GM12878 (cell line): ENCODE results near the gene RAB24. TPM values are rescaled to one million over a fixed set of nuclear protein-coding genes. Genes with fewer than 3 reads are reported as not detected.

Experiments used
- ATAC-seq: fragments of 200-7000 bp; cut with Tn5 transposase; 3 replicates; pipeline ENCODE4 v1.9.1; 2020; ENCODE audit warnings: mild to moderate bottlenecking, moderate library complexity
- BruUV-seq: library from RNA; stranded (reverse); fragments of 400-500 nt; replicated peaks from 2 replicates; lab custom pipeline; 2021; lab: Mats Ljungman, UMichigan
- CTCF ChIA-PET: fragments of 300-600 bp; sonication (Branson Sonifier 250); formaldehyde crosslinking; extraction: SDS; loops from one replicate; lab custom pipeline; 2021; ENCODE audit warnings: inconsistent platforms; lab: Yijun Ruan, JAX
- POLR2A ChIA-PET: fragments of 350-600 bp; formaldehyde crosslinking; extraction: SDS; loops from one replicate; lab custom pipeline; 2021; ENCODE audit warnings: inconsistent platforms; lab: Charles Lee
- RAD21 ChIA-PET: fragments of 300-600 bp; sonication (Branson Sonifier 250); formaldehyde crosslinking; loops from one replicate; lab custom pipeline; 2023; ENCODE audit warnings: antibody characterized with exemption; ENCODE audit not compliant: unreplicated experiment; lab: Charles Lee
- SMC1A ChIA-PET: fragments of 300-600 bp; sonication (Branson Sonifier 250); formaldehyde crosslinking; loops from one replicate; lab custom pipeline; 2023; ENCODE audit not compliant: unreplicated experiment, uncharacterized antibody; lab: Charles Lee
- DNase-seq: peaks from one replicate; pipeline ENCODE4 v3.0.0-alpha.2; 2011; ENCODE audit warnings: low read depth, low spot score
- FAIRE-seq: peaks from 3 replicates; lab custom pipeline; 2011; peaks lifted over from hg19 to GRCh38; lab: Jason Lieb, UNC
- H2AFZ ChIP-seq: 2 replicates; pipeline ENCODE4 v1.6.0; 2011; ENCODE audit warnings: low read depth, low read length, control low read depth; ENCODE audit not compliant: control insufficient read depth
- H3K27ac ChIP-seq: 2 replicates; pipeline ENCODE4 v1.5.1; 2011; ENCODE audit warnings: control low read depth; ENCODE audit not compliant: control insufficient read depth, insufficient read depth
- H3K27me3 ChIP-seq, 2 experiments: replicated peaks in 1 of 2; 2 replicates each; pipeline versions ENCODE4 v1.6.0 to v1.6.1; 2011; ENCODE audit warnings: low read length in 1 of 2; ENCODE audit not compliant: control insufficient read depth in 2 of 2, insufficient read depth in 2 of 2
- H3K36me3 ChIP-seq, 2 experiments: 2 replicates each; pipeline ENCODE4 v1.5.1; 2011; ENCODE audit warnings: low read length in 1 of 2; ENCODE audit not compliant: control insufficient read depth in 2 of 2, insufficient read depth in 2 of 2
- H3K4me1 ChIP-seq: 2 replicates; pipeline ENCODE4 v1.6.1; 2011; ENCODE audit warnings: mild to moderate bottlenecking, low read length, moderate library complexity, mixed read lengths; ENCODE audit not compliant: control insufficient read depth, insufficient read depth
- H3K4me2 ChIP-seq: 2 replicates; pipeline ENCODE4 v1.6.0; 2011; ENCODE audit warnings: control low read depth; ENCODE audit not compliant: control insufficient read depth, insufficient read depth
- H3K4me3 ChIP-seq: fragments of 200-600 bp; sonication (generic); 2 replicates; pipeline ENCODE4 v1.5.1; 2016
- H3K79me2 ChIP-seq: 2 replicates; pipeline ENCODE4 v1.6.0; 2011; ENCODE audit warnings: low read length; ENCODE audit not compliant: control insufficient read depth, insufficient read depth
- H3K9ac ChIP-seq: 2 replicates; pipeline ENCODE4 v1.8.0; 2011; ENCODE audit warnings: low read length, control low read depth, mixed read lengths; ENCODE audit not compliant: control insufficient read depth, insufficient read depth
- H3K9me3 ChIP-seq: replicated peaks from 3 replicates; pipeline ENCODE4 v1.5.1; 2011; ENCODE audit warnings: mild to moderate bottlenecking, low read length; ENCODE audit not compliant: control insufficient read depth, insufficient read depth
- H4K20me1 ChIP-seq: 2 replicates; pipeline ENCODE4 v1.6.0; 2011; ENCODE audit not compliant: control insufficient read depth, insufficient read depth
- CBFB ChIP-seq: IDR thresholded peaks from 2 replicates; pipeline ENCODE4 v1.6.1; 2016; ENCODE audit warnings: antibody characterized with exemption, low read depth
- EP300 ChIP-seq, 2 experiments: fragments of 150-350 bp in 1 of 2; IDR thresholded peaks; 2 replicates each; pipeline ENCODE4 v1.6.1; 2011 to 2012; ENCODE audit warnings: low read depth in 2 of 2, low read length in 2 of 2, borderline replicate concordance in 1 of 2, improper control_type of control experiment in 1 of 2, inconsistent platforms in 1 of 2; ENCODE audit not compliant: control insufficient read depth in 1 of 2
- IKZF1 ChIP-seq: fragments of 450-650 bp; conservative IDR thresholded peaks from 2 replicates; pipeline ENCODE4 v1.6.1; 2017; ENCODE audit warnings: antibody characterized with exemption, mild to moderate bottlenecking
- MYC ChIP-seq: IDR thresholded peaks from 2 replicates; pipeline ENCODE4 v1.6.1; 2011; ENCODE audit warnings: mild to moderate bottlenecking, low read length, moderate library complexity, inconsistent platforms; ENCODE audit not compliant: insufficient read depth, insufficient replicate concordance, insufficient read length, severe bottlenecking
- RAD21 ChIP-seq: IDR thresholded peaks from 2 replicates; pipeline ENCODE4 v1.6.1; 2011; ENCODE audit warnings: mild to moderate bottlenecking, low read depth, low read length, moderate library complexity; ENCODE audit not compliant: insufficient read depth
- RUNX3 ChIP-seq: IDR thresholded peaks from 2 replicates; pipeline ENCODE4 v1.6.1; 2012; ENCODE audit warnings: low read length, inconsistent platforms
- SIX5 ChIP-seq: IDR thresholded peaks from 2 replicates; pipeline ENCODE4 v1.6.1; 2011; ENCODE audit warnings: mild to moderate bottlenecking, low read depth, low read length, moderate library complexity; ENCODE audit not compliant: severe bottlenecking
- SMC3 ChIP-seq: IDR thresholded peaks from 2 replicates; pipeline ENCODE4 v1.6.1; 2011; ENCODE audit warnings: low read length, improper control_type of control experiment, borderline replicate concordance
- YY1 ChIP-seq: IDR thresholded peaks from 2 replicates; pipeline ENCODE4 v1.6.1; 2011; ENCODE audit warnings: low read depth, mild to moderate bottlenecking, low read length
- ZBTB33 ChIP-seq: fragments of 450-650 bp; IDR thresholded peaks from 2 replicates; pipeline ENCODE4 v1.6.1; 2017; ENCODE audit warnings: mild to moderate bottlenecking
- ZNF24 ChIP-seq: fragments of 450-650 bp; IDR thresholded peaks from 2 replicates; pipeline ENCODE4 v1.6.1; 2017; ENCODE audit warnings: antibody characterized with exemption, mild to moderate bottlenecking
- ZNF687 ChIP-seq: fragments of 450-650 bp; IDR thresholded peaks from 2 replicates; pipeline ENCODE4 v1.6.1; 2017; ENCODE audit warnings: mild to moderate bottlenecking, moderate library complexity
- WGBS: methylation state at CpG from one replicate; pipeline ENCODE4 v1.1.6; 2016; ENCODE audit warnings: low lambda C conversion rate; ENCODE audit not compliant: insufficient replicate concordance, insufficient coverage; ENCODE audit errors: missing lambda C conversion rate; 5-methylcytosine and 5-hydroxymethylcytosine counted together
- in situ Hi-C: fragments of 300-500 bp; cut with MboI; formaldehyde crosslinking; loops from 9 replicates; pipeline ENCODE4 v1.14.3; 2018; ENCODE audit warnings: mixed read lengths
- intact Hi-C: fragments of 100-400 bp; cut with micrococcal nuclease; formaldehyde crosslinking; loops from one replicate; pipeline ENCODE4 v1.14.2; 2022; ENCODE audit not compliant: unreplicated experiment
- polyA plus RNA-seq, 11 experiments: library from polyadenylated mRNA; depleted of rRNA in 4 of 11; unstranded in 6 of 11; stranded (reverse) in 5 of 11; fragments of >200 nt; fragmentation: Nextera tagmentation in 4 of 11; fragmentation: Illumina TruSeq in 1 of 11; extraction: Ambion mirVana in 4 of 11; extraction: Trizol in 1 of 11; gene quantifications; 1 replicate in 1 of 11; 2 replicates in 10 of 11; pipeline versions ENCODE4 v1.2.1 to v1.2.3, GENCODE V29; 2011 to 2016; ENCODE audit warnings: inconsistent platforms in 2 of 11, missing spikeins in 2 of 11, low read depth in 1 of 11
- total RNA-seq, 4 experiments: library from RNA; depleted of rRNA in 3 of 4; stranded (reverse); fragments of >200 nt in 3 of 4; fragmentation: Illumina TruSeq in 1 of 4; extraction: Trizol in 1 of 4; gene quantifications; 2 replicates each; pipeline versions ENCODE4 v1.2.1 to v1.2.3, GENCODE V29; 2013 to 2021
- TF ChIP-seq, protein P1 (sequence below): fragments of 450-650 bp; formaldehyde crosslinking; IDR thresholded peaks from 2 replicates; pipeline ENCODE4 v1.4.0; 2022; ENCODE audit warnings: mild to moderate bottlenecking, moderate library complexity

The RAB24 gene
- total and polyA plus RNA-seq, 10 of the 15 experiments (the other 5 are each of a cell fraction or from before 2014, with no cell fraction given) = 8.0 to 44.4 (median 24.4) TPM

- no peak overlapping the region for H3K9ac ChIP-seq
- no peaks in the 10 kb centered on the region; a peak in 1 of 4 replicates for H3K36me3 ChIP-seq
- peaks cover 7% of the 10 kb centered on the region for H3K9me3 ChIP-seq
- 34% methylated on average over 7 of the region's 7 CpGs for WGBS
- RAD21 ChIA-PET = interaction anchor here (0.6 to 4.8 kb wide), 15 partner anchors 29 to 204 kb away, joined by 3 to 35 read pairs (median 4); no protein-coding TSS in a partner anchor
- intact Hi-C loops = loop anchor here (1.0 kb wide), 3 partner anchors 72 to 138 kb away; no protein-coding TSS in a partner anchor
- SMC1A ChIA-PET = interaction anchor here (0.7 to 3.7 kb wide), 9 partner anchors 12 to 136 kb away, joined by 3 to 23 read pairs (median 5); partner anchors contain the start of gene PFN3
- H3K4me3 ChIP-seq = no peak overlapping the region
- H3K4me1 ChIP-seq = peaks cover 11% of the 10 kb centered on the region
- no peak for DNase-seq
- no peak overlapping the region for H3K27ac ChIP-seq
- no peaks in the 10 kb centered on the region for H4K20me1 ChIP-seq
- no peaks in the 10 kb centered on the region for H3K79me2 ChIP-seq
- ATAC-seq = peak; percentile 80
- H3K4me2 ChIP-seq = no peak overlapping the region
- H2AFZ ChIP-seq = no peak overlapping the region
- in situ Hi-C loops = loop anchor here (5.0 kb wide), 1 partner anchor 129 kb away; the partner anchor contains the start of gene PRR7
- FAIRE-seq = peak; percentile 96
- POLR2A ChIA-PET = interaction anchor here (0.8 to 2.4 kb wide), 2 partner anchors 41 to 87 kb away, joined by 5 to 6 read pairs; partner anchors contain the start of gene RGS14
- no peaks in the 10 kb centered on the region for H3K27me3 ChIP-seq
- CTCF ChIA-PET = interaction anchor here (0.6 to 5.8 kb wide), 26 partner anchors 9 to 284 kb away, joined by 3 to 88 read pairs (median 4); partner anchors contain the start of gene LMAN2
- no TSS peak for BruUV-seq
- TF ChIP-seq RAD21 (peak; percentile 90), ZBTB33 (no peak), SMC3 (peak; percentile 89), YY1 (peak; percentile 38; the same call in 1 of the 2 replicates), EP300 (IDR thresholded peaks at IDR 0.05; ENCODE audit: borderline replicate concordance in 1 of 2, control insufficient read depth in 1 of 2, low read depth in 2 of 2, low read length in 2 of 2) (no peak), SIX5 (no peak), ZNF687 (no peak), RUNX3 (peak; percentile 56), MYC (no peak), IKZF1 (0 out of 2 replicates have a peak, but pooled peaks have one; percentile 28), CBFB (no peak), ZNF24 (no peak)
- TF ChIP-seq, protein P1, sequence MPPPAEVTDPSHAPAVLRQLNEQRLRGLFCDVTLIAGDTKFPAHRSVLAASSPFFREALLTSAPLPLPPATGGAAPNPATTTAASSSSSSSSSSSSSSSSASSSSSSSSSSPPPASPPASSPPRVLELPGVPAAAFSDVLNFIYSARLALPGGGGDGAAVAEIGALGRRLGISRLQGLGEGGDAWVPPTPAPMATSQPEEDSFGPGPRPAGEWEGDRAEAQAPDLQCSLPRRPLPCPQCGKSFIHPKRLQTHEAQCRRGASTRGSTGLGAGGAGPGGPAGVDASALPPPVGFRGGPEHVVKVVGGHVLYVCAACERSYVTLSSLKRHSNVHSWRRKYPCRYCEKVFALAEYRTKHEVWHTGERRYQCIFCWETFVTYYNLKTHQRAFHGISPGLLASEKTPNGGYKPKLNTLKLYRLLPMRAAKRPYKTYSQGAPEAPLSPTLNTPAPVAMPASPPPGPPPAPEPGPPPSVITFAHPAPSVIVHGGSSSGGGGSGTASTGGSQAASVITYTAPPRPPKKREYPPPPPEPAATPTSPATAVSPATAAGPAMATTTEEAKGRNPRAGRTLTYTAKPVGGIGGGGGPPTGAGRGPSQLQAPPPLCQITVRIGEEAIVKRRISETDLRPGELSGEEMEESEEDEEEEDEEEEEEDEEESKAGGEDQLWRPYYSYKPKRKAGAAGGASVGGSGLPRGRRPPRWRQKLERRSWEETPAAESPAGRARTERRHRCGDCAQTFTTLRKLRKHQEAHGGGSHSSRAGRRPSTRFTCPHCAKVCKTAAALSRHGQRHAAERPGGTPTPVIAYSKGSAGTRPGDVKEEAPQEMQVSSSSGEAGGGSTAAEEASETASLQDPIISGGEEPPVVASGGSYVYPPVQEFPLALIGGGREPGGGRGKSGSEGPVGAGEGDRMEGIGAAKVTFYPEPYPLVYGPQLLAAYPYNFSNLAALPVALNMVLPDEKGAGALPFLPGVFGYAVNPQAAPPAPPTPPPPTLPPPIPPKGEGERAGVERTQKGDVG (CRISPR knock-in tag) = no peak
Measured at GRCh38 chr5:177317959-177318377, 14.4 kb upstream of the RAB24 start.
